Neuronal stem cell (in vitro differentiated cells): ENCODE results near the gene NRIP1.

Experiments
- DNase-seq: peaks from one replicate; pipeline ENCODE4 v3.0.0-alpha.2; 2013; ENCODE audit warnings: low spot score
- H2AFZ ChIP-seq: one replicate; pipeline ENCODE4 v1.6.1; 2013; ENCODE audit warnings: mild to moderate bottlenecking, low read length, inconsistent platforms
- H2AK5ac ChIP-seq: 2 replicates; pipeline ENCODE4 v1.6.1; 2013; ENCODE audit warnings: low read depth, mild to moderate bottlenecking, inconsistent platforms, low read length, moderate library complexity, mixed read lengths
- H2BK120ac ChIP-seq: 2 replicates; pipeline ENCODE4 v1.6.1; 2013; ENCODE audit warnings: low read depth, mild to moderate bottlenecking, inconsistent platforms, low read length, moderate library complexity, mixed read lengths
- H2BK12ac ChIP-seq: one replicate; pipeline ENCODE4 v1.6.1; 2013; ENCODE audit warnings: low read length, inconsistent platforms
- H2BK15ac ChIP-seq: 2 replicates; pipeline ENCODE4 v1.6.1; 2013; ENCODE audit warnings: mild to moderate bottlenecking, low read length, inconsistent platforms, mixed read lengths
- H2BK5ac ChIP-seq: one replicate; pipeline ENCODE4 v1.6.1; 2013; ENCODE audit warnings: inconsistent platforms, mild to moderate bottlenecking, low read length, moderate library complexity
- H3K14ac ChIP-seq: one replicate; pipeline ENCODE4 v1.6.1; 2013; ENCODE audit warnings: low read length, inconsistent platforms
- H3K18ac ChIP-seq: 2 replicates; pipeline ENCODE4 v1.6.1; 2013; ENCODE audit warnings: low read length, inconsistent platforms
- H3K23ac ChIP-seq: 2 replicates; pipeline ENCODE4 v1.6.1; 2013; ENCODE audit warnings: low read depth, mild to moderate bottlenecking, mixed read lengths, low read length, inconsistent platforms; ENCODE audit not compliant: poor library complexity
- H3K27ac ChIP-seq: replicated peaks from 3 replicates; pipeline ENCODE4 v1.5.1; 2013; ENCODE audit warnings: low read length, inconsistent platforms
- H3K27me3 ChIP-seq, 3 experiments: 2 replicates each; pipeline ENCODE4 v1.6.1; 2013; ENCODE audit warnings: low read length in 3 of 3, mild to moderate bottlenecking in 2 of 3, inconsistent platforms in 1 of 3, low read depth in 1 of 3, mixed read lengths in 1 of 3, moderate library complexity in 1 of 3; ENCODE audit not compliant: control insufficient read depth in 3 of 3, insufficient read depth in 3 of 3
- H3K36me3 ChIP-seq, 2 donors: replicated peaks in 1 of 2; 2 replicates each; pipeline ENCODE4 v1.6.1; 2013; ENCODE audit warnings: low read length in 2 of 2; ENCODE audit not compliant: control insufficient read depth in 2 of 2, insufficient read depth in 2 of 2
- H3K4ac ChIP-seq: 2 replicates; pipeline ENCODE4 v1.6.1; 2013; ENCODE audit warnings: inconsistent platforms, mild to moderate bottlenecking, low read length, moderate library complexity
- H3K4me1 ChIP-seq, 2 donors: 1 replicate in 1 of 2; 2 replicates in 1 of 2; pipeline ENCODE4 v1.6.1; 2013; ENCODE audit warnings: low read length in 2 of 2, low read depth in 1 of 2; ENCODE audit not compliant: control insufficient read depth in 2 of 2, insufficient read depth in 1 of 2
- H3K4me2 ChIP-seq: one replicate; pipeline ENCODE4 v1.6.1; 2013; ENCODE audit warnings: mild to moderate bottlenecking, low read length, inconsistent platforms; ENCODE audit not compliant: insufficient read depth, poor library complexity, severe bottlenecking
- H3K4me3 ChIP-seq, 2 donors: 2 replicates each; pipeline ENCODE4 v1.5.1; 2013; ENCODE audit warnings: low read length in 2 of 2, mild to moderate bottlenecking in 2 of 2, inconsistent platforms in 1 of 2, moderate library complexity in 1 of 2
- H3K79me1 ChIP-seq: one replicate; pipeline ENCODE4 v1.6.1; 2013; ENCODE audit warnings: low read depth, mild to moderate bottlenecking, inconsistent platforms, low read length, moderate library complexity
- H3K9ac ChIP-seq: one replicate; pipeline ENCODE4 v1.6.1; 2013; ENCODE audit warnings: mild to moderate bottlenecking, low read depth, low read length, inconsistent platforms; ENCODE audit not compliant: poor library complexity
- H3K9me3 ChIP-seq, 2 donors: replicated peaks in 1 of 2; 2 replicates each; pipeline versions ENCODE3 to v1.6.1; 2013; ENCODE audit warnings: low read length in 2 of 2, mild to moderate bottlenecking in 2 of 2, inconsistent platforms in 1 of 2, low read depth in 1 of 2, mixed read lengths in 1 of 2, moderate library complexity in 1 of 2; ENCODE audit not compliant: control insufficient read depth in 2 of 2, insufficient read depth in 1 of 2
- H4K8ac ChIP-seq: one replicate; pipeline ENCODE4 v1.6.1; 2013; ENCODE audit warnings: low read depth, mild to moderate bottlenecking, inconsistent platforms, low read length, moderate library complexity
- H4K91ac ChIP-seq: one replicate; pipeline ENCODE4 v1.6.1; 2013; ENCODE audit warnings: low read length, low read depth, mild to moderate bottlenecking, inconsistent platforms; ENCODE audit not compliant: poor library complexity
- WGBS, 2 donors: extraction: QIAGEN DNeasy Blood & Tissue Kit; methylation state at CpG; one replicate each; pipeline ENCODE4 v1.1.7; 2013; ENCODE audit warnings: missing lambda C conversion rate in 2 of 2, mixed read lengths in 1 of 2; ENCODE audit not compliant: insufficient read length in 2 of 2, insufficient replicate concordance in 1 of 2; ENCODE audit errors: extremely low coverage in 2 of 2; 5-methylcytosine and 5-hydroxymethylcytosine counted together

Gene NRIP1

DNA sequence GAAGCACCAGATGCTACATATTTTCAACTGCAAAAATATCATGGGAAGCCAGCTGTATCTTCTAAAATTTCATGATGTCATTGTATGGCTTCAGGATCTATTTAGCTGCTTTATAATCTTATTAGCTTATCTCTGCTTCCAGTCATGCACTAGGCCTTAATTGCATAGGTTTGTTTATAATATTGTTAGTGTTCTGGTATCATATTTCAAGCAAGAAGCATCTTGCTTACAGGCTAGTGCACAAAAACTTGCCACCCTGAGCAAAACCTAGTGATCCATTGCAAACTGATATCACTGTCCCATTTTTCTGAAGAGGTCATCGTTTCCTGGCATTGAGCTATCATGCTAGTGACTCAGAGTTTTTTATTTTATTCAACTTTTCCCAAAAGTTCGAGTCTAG lies 15.7 kb upstream of the NRIP1 start:
- H3K9ac ChIP-seq = no peak overlapping the region
- WGBS, 2 donors = no CpG with 5 or more reads among the region's 2 CpGs
- H3K4ac ChIP-seq = no peak overlapping the region

DNA sequence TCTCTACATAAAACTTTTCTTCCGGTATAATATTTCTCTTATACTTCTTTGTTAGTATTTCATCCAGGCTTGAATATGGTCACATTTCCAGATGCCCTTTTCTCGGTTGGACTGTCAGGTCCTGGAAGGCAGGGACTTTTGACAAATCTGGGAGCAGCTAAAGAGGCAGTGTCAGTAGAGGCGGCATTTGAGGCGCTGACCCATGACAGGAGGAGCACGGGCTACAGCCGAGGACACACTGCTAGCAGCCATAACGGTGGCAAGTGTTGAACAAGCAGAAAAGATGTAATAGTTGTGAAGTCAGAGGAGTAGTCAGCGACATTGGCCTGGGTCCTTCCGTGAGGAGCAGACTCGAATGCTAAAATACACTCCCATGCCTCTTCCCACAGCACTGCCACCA lies 14.5 kb upstream of the NRIP1 start:
- H3K9ac ChIP-seq = no peak overlapping the region
- no peak overlapping the region for H2BK5ac ChIP-seq
- no peak overlapping the region for H3K14ac ChIP-seq
- WGBS, 2 donors = no CpG with 5 or more reads among the region's 10 CpGs
- H2AK5ac ChIP-seq = no peak overlapping the region
- H2BK12ac ChIP-seq = no peak overlapping the region
- no peak overlapping the region for H3K4ac ChIP-seq
- H3K36me3 ChIP-seq = no peaks in the 10 kb centered on the region
- no peak overlapping the region for H3K4me2 ChIP-seq
- no peak overlapping the region for H3K23ac ChIP-seq
- H2BK15ac ChIP-seq = no peak overlapping the region
- no peaks in the 10 kb centered on the region for H3K27me3 ChIP-seq
- no peak for DNase-seq
- H3K4me3 ChIP-seq = no peak overlapping the region
- no peak overlapping the region for H2BK120ac ChIP-seq
- H3K18ac ChIP-seq = no peak overlapping the region
- H3K9me3 ChIP-seq = no peaks in the 10 kb centered on the region
- no peaks in the 10 kb centered on the region for H3K79me1 ChIP-seq
- H3K27ac ChIP-seq = no peak overlapping the region
- no peak overlapping the region for H4K91ac ChIP-seq
- H2AFZ ChIP-seq = no peak overlapping the region
- H4K8ac ChIP-seq = no peak overlapping the region
- H3K4me1 ChIP-seq = peaks cover 2 to 3% of the 10 kb centered on the region in 2 donors

More for the DNA sequence above, 15.7 kb upstream of the NRIP1 start:
- Histone ChIP-seq H3K27me3 (no peaks in the 10 kb centered on the region), H2AFZ (no peak overlapping the region), H2BK5ac (no peak overlapping the region), H3K27ac (no peak overlapping the region), H3K23ac (no peak overlapping the region), H4K8ac (no peak overlapping the region), H2BK15ac (no peak overlapping the region), H2BK120ac (no peak overlapping the region), H3K4me3 (no peak overlapping the region), H3K14ac (no peak overlapping the region), H3K9me3 (no peaks in the 10 kb centered on the region), H3K4me1 (peaks cover 3% of the 10 kb centered on the region in 2 donors), H2BK12ac (no peak overlapping the region), H3K4me2 (no peak overlapping the region), H4K91ac (no peak overlapping the region), H3K18ac (no peak overlapping the region), H2AK5ac (no peak overlapping the region), H3K79me1 (no peaks in the 10 kb centered on the region), H3K36me3 (no peaks in the 10 kb centered on the region)
- DNase-seq = no peak

DNA sequence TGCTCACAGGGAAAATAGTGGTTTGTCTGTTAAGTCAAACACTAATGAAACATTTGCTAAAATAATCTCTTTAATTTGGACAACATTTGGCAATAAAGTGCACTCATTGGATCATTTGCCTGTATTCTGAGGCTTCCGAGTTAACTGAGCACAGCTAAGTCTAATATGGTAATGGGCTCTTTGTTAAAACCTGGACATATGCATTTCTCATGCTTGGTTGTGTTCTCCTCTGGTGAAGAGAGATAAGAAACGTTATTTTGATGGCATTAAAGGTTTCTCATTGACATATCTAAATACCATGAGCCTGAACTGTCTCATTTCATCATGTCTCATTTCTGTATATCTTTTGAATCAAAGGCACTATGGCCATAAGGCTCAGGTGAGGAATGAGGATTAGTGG lies 13.4 kb upstream of the NRIP1 start:
- peaks cover 2 to 3% of the 10 kb centered on the region in 2 donors for H3K4me1 ChIP-seq
- H2BK120ac ChIP-seq = no peak overlapping the region
- no peak overlapping the region for H3K18ac ChIP-seq
- no peak overlapping the region for H2AK5ac ChIP-seq
- H2AFZ ChIP-seq = no peak overlapping the region
- H4K91ac ChIP-seq = no peak overlapping the region
- H3K27ac ChIP-seq = no peak overlapping the region
- H2BK5ac ChIP-seq = no peak overlapping the region
- no CpG with 5 or more reads among the region's 2 CpGs for WGBS, 2 donors
- H3K9ac ChIP-seq = no peak overlapping the region
- H3K4me3 ChIP-seq = no peak overlapping the region
- no peak overlapping the region for H3K4me2 ChIP-seq
- no peak for DNase-seq
- no peaks in the 10 kb centered on the region for H3K79me1 ChIP-seq
- no peaks in the 10 kb centered on the region for H3K27me3 ChIP-seq
- H4K8ac ChIP-seq = no peak overlapping the region
- no peaks in the 10 kb centered on the region for H3K36me3 ChIP-seq
- H2BK12ac ChIP-seq = no peak overlapping the region
- H2BK15ac ChIP-seq = no peak overlapping the region
- no peaks in the 10 kb centered on the region for H3K9me3 ChIP-seq
- no peak overlapping the region for H3K4ac ChIP-seq
- no peak overlapping the region for H3K14ac ChIP-seq
- no peak overlapping the region for H3K23ac ChIP-seq

DNA sequence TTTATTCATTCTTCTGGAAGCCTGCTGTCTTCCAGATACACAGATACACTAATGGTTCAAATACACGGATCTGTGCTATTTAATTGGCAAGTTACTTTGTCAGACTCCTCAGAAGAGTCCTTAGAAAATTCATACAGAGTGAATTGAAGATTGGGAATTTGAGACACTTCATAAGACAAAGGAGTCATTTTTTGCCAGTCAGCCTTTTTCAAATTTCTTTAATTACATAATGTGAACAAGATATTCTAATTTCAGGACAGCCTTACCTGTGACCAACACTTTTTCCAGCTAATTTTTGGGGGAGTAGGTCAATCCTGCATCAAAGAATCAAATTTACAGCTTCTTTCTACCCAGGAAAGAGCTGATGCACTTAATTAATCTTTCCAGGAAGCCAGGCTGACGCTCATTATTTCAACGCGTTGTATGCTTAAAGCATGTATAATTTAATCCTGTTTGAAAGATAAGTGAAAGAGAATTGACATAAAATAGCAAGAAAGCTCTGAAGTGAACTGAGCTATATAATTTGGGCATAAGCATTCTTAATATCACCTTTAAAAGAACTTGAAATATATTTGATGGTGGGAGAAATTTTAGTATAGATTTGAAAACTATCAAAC lies 12.8 kb upstream of the NRIP1 start:
- Histone ChIP-seq H3K4me1 (peaks cover 2 to 3% of the 10 kb centered on the region in 2 donors), H4K91ac (no peak overlapping the region), H2AFZ (no peak overlapping the region), H3K4me2 (no peak overlapping the region), H3K79me1 (no peaks in the 10 kb centered on the region), H2BK15ac (no peak overlapping the region), H2BK12ac (no peak overlapping the region), H2BK120ac (no peak overlapping the region), H3K23ac (no peak overlapping the region), H3K36me3 (no peaks in the 10 kb centered on the region), H3K4ac (no peak overlapping the region), H3K4me3 (no peak overlapping the region), H3K14ac (no peak overlapping the region), H3K9me3 (no peaks in the 10 kb centered on the region), H3K9ac (no peak overlapping the region), H2AK5ac (no peak overlapping the region), H3K27me3 (no peaks in the 10 kb centered on the region), H3K27ac (no peak overlapping the region), H4K8ac (no peak overlapping the region), H3K18ac (no peak overlapping the region), H2BK5ac (no peak overlapping the region)
- no peak for DNase-seq
- no CpG with 5 or more reads among the region's 4 CpGs for WGBS, 2 donors
